Measurements from ENCODE around the gene HOXB2.

Gene HOXB2

GRCh38 chr17:48545022-48545375, at the start of gene HOXB2:
TSS of gene HOXB2 (minus strand) at chr17:48545109. CDS start at chr17:48544911, 198 bp downstream.
- peaks cover 22% of the 10 kb centered on the region for H3K36me3 ChIP-seq (ENCODE audit: insufficient read depth, low read length)
- H3K9me2 ChIP-seq (replicated peaks; ENCODE audit: low read depth, low read length) = no peaks in the 10 kb centered on the region
- no peaks in the 10 kb centered on the region for H3K9me3 ChIP-seq (ENCODE audit: insufficient read depth, low read depth, low read length)
- H3K9ac ChIP-seq (ENCODE audit: low read depth, low read length, poor library complexity, severe bottlenecking) = peak within 1 kb of the TSS; percentile 98
- TF ChIP-seq EZH2phosphoT487 (IDR thresholded peaks at IDR 0.05; ENCODE audit: borderline replicate concordance) = no peak
- peaks cover 20% of the 10 kb centered on the region for H4K20me1 ChIP-seq (ENCODE audit: insufficient read depth, low read length, poor library complexity, severe bottlenecking)
- H3K79me2 ChIP-seq (ENCODE audit: insufficient read depth, low read length) = peaks cover 95% of the 10 kb centered on the region
- H2AFZ ChIP-seq (ENCODE audit: low read length) = no peak within 1 kb of the TSS
- H3K4me3 ChIP-seq (ENCODE audit: low read length, poor library complexity, severe bottlenecking) = peak within 1 kb of the TSS; percentile 95
- H3F3A ChIP-seq (ENCODE audit: low read depth) = peaks cover 35% of the 10 kb centered on the region
- H3K4me2 ChIP-seq (ENCODE audit: low read depth, low read length, poor library complexity, severe bottlenecking) = peak within 1 kb of the TSS; percentile 96
- H3K27me3 ChIP-seq (ENCODE audit: insufficient read depth, low read length, poor library complexity, severe bottlenecking) = peaks cover 26% of the 10 kb centered on the region
- peaks cover 57% of the 10 kb centered on the region for H3K4me1 ChIP-seq (ENCODE audit: insufficient read depth, low read length, poor library complexity, severe bottlenecking)

DNA sequence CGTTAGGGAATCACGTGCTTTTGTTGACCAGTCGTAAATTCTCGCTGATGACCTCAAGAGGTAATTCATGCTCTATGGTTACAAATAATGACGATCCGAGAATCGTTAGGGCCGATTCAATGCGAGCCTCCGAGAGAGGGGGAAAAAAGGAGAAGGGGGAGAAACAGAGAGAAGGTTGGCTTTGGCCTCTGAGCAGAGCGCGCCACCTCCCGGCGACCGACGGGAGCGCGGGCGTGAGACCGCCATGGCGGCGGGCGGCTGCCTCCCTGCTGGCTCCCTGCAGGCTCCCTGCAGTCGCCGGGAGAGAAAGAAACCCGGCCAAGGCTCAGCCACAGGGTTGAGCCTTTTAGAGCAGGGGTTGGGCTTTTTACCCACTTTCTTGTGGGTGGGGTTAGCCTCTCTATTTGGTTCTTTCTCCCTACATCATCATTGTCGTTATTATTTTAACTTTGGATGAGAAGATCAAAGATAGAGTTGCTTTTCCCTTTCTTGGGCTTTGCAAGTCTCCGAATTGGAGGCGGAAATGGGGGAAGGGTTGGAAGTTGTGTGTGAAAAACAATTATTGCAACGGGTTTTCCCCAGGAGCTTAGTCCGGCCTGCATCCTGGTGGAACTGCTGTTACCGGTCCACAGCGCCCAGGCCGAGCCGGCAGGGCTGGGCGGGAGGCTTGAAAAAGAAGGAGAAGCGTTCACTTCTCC, 49.1 kb upstream of the HOXB2 start:
- Histone ChIP-seq H3K4me2 (ENCODE audit: low read depth, low read length, poor library complexity, severe bottlenecking) (peak overlapping the region; percentile 98), H3K9me2 (replicated peaks; ENCODE audit: low read depth, low read length) (no peaks in the 10 kb centered on the region), H3K79me2 (ENCODE audit: insufficient read depth, low read length) (peaks cover 98% of the 10 kb centered on the region), H4K20me1 (ENCODE audit: insufficient read depth, low read length, poor library complexity, severe bottlenecking) (peaks cover 79% of the 10 kb centered on the region), H3K9me3 (ENCODE audit: insufficient read depth, low read depth, low read length) (no peaks in the 10 kb centered on the region), H3K9ac (ENCODE audit: low read depth, low read length, poor library complexity, severe bottlenecking) (peak overlapping the region; percentile 100), H2AFZ (ENCODE audit: low read length) (no peak overlapping the region), H3K4me1 (ENCODE audit: insufficient read depth, low read length, poor library complexity, severe bottlenecking) (peaks cover 26% of the 10 kb centered on the region), H3K36me3 (ENCODE audit: insufficient read depth, low read length) (peaks cover 61% of the 10 kb centered on the region), H3K27me3 (ENCODE audit: insufficient read depth, low read length, poor library complexity, severe bottlenecking) (peaks cover 47% of the 10 kb centered on the region), H3F3A (ENCODE audit: low read depth) (peaks cover 7% of the 10 kb centered on the region; the same call in 1 of the 2 replicates), H3K4me3 (ENCODE audit: low read length, poor library complexity, severe bottlenecking) (peak overlapping the region; percentile 89)
- no peak for TF ChIP-seq EZH2phosphoT487 (IDR thresholded peaks at IDR 0.05; ENCODE audit: borderline replicate concordance)
- peak; percentile 85 for TF ChIP-seq CTCF (conservative IDR thresholded peaks at IDR 0.05; ENCODE audit: low read length)

- H3K79me2 ChIP-seq (ENCODE audit: insufficient read depth, low read length) = peaks cover 98% of the 10 kb centered on the region
- H3K4me2 ChIP-seq (ENCODE audit: low read depth, low read length, poor library complexity, severe bottlenecking) = peak within 1 kb of the TSS; percentile 98
- H3K4me1 ChIP-seq (ENCODE audit: insufficient read depth, low read length, poor library complexity, severe bottlenecking) = peaks cover 33% of the 10 kb centered on the region
- H3K9ac ChIP-seq (ENCODE audit: low read depth, low read length, poor library complexity, severe bottlenecking) = peak within 1 kb of the TSS; percentile 100
- H3K4me3 ChIP-seq (ENCODE audit: low read length, poor library complexity, severe bottlenecking) = peak within 1 kb of the TSS; percentile 89
- H3K9me2 ChIP-seq (replicated peaks; ENCODE audit: low read depth, low read length) = no peaks in the 10 kb centered on the region
- peaks cover 7% of the 10 kb centered on the region; the same call in 1 of the 2 replicates for H3F3A ChIP-seq (ENCODE audit: low read depth)
- no peaks in the 10 kb centered on the region for H3K9me3 ChIP-seq (ENCODE audit: insufficient read depth, low read depth, low read length)
- no peak for TF ChIP-seq CTCF (conservative IDR thresholded peaks at IDR 0.05; ENCODE audit: low read length)
- no peak for TF ChIP-seq EZH2phosphoT487 (IDR thresholded peaks at IDR 0.05; ENCODE audit: borderline replicate concordance)
- H3K27me3 ChIP-seq (ENCODE audit: insufficient read depth, low read length, poor library complexity, severe bottlenecking) = peaks cover 43% of the 10 kb centered on the region
- peaks cover 55% of the 10 kb centered on the region for H3K36me3 ChIP-seq (ENCODE audit: insufficient read depth, low read length)
- H2AFZ ChIP-seq (ENCODE audit: low read length) = no peak within 1 kb of the TSS
- peaks cover 79% of the 10 kb centered on the region for H4K20me1 ChIP-seq (ENCODE audit: insufficient read depth, low read length, poor library complexity, severe bottlenecking)
Observed at GRCh38 chr17:48593126-48593829, 48.4 kb upstream of the HOXB2 start, which contains the start of gene HOXB5. TSS of gene HOXB5 (minus strand) at chr17:48593779. CDS start at chr17:48593682, 97 bp downstream.
